Uterus (tissue), 4 donors: Measurements from ENCODE around the gene RBM24. TPM values are rescaled to one million over a fixed set of nuclear protein-coding genes. Genes with fewer than 3 reads are reported as not detected.

Experiments
- DNase-seq, 2 donors: peaks; one replicate each; pipeline ENCODE4 v3.0.0-alpha.2; 2019 to 2020
- H3K27ac ChIP-seq, 2 donors: fragments of 200-600 bp; sonication (generic); 1 replicate in 1 of 2; 2 replicates in 1 of 2; pipeline ENCODE4 v1.5.1; 2016 to 2018
- H3K27me3 ChIP-seq, 2 donors: fragments of 200-600 bp; sonication (generic); one replicate each; pipeline ENCODE4 v1.5.1; 2018 to 2019; ENCODE audit warnings: control low read depth in 1 of 2
- H3K36me3 ChIP-seq, 2 donors: fragments of 200-600 bp; sonication (generic); one replicate each; pipeline ENCODE4 v1.5.1; 2019; ENCODE audit warnings: control low read depth in 1 of 2
- H3K4me1 ChIP-seq, 2 donors: fragments of 200-600 bp; sonication (generic); one replicate each; pipeline ENCODE4 v1.5.1; 2018 to 2019; ENCODE audit warnings: control low read depth in 1 of 2
- H3K4me3 ChIP-seq, 2 donors: fragments of 200-600 bp; sonication (generic); 1 replicate in 1 of 2; 2 replicates in 1 of 2; pipeline ENCODE4 v1.5.1; 2018 to 2019; ENCODE audit warnings: mild to moderate bottlenecking in 1 of 2
- H3K9me3 ChIP-seq, 2 donors: fragments of 200-600 bp; sonication (generic); one replicate each; pipeline ENCODE4 v1.5.1; 2019; ENCODE audit warnings: control low read depth in 1 of 2
- CTCF ChIP-seq, 4 experiments: fragments of 200-600 bp in 2 of 4; fragments of 450-650 bp in 2 of 4; sonication (generic) in 2 of 4; IDR thresholded peaks; one replicate each; pipeline ENCODE4 v1.5.1; 2016 to 2019; ENCODE audit warnings: antibody characterized with exemption in 4 of 4, mild to moderate bottlenecking in 2 of 4, moderate library complexity in 1 of 4
- POLR2A ChIP-seq, 2 donors: fragments of 450-650 bp; IDR thresholded peaks; one replicate each; pipeline ENCODE4 v1.6.1; 2016; ENCODE audit warnings: antibody characterized with exemption in 2 of 2, mild to moderate bottlenecking in 1 of 2, moderate library complexity in 1 of 2
- intact Hi-C: fragments of 100-400 bp; cut with DNase I; formaldehyde crosslinking; loops from one replicate; pipeline ENCODE4 v1.15.1; 2023; ENCODE audit warnings: low total_unique reads
- total RNA-seq, 4 donors: library from RNA; depleted of rRNA in 3 of 4; stranded (reverse); fragments of >200 nt in 3 of 4; gene quantifications; one replicate each; pipeline versions ENCODE4 v1.1.0 to v1.2.4, GENCODE V29; 2014 to 2023
- donor health status: DM: yes; HTN: yes; CAD: no.

Gene RBM24
- total RNA-seq, 4 donors from 2014 or later, result 2.0 to 69.4 (median 27.0) TPM

GRCh38 chr6:17293395-17293794 is 12.2 kb downstream of the RBM24 start:
- Histone ChIP-seq H3K36me3 (no peaks in the 10 kb centered on the region), H3K27ac (no peak overlapping the region), H3K4me3 (no peak overlapping the region), H3K9me3 (no peaks in the 10 kb centered on the region), H3K27me3 (no peaks in the 10 kb centered on the region), H3K4me1 (peaks cover 0 to 5% of the 10 kb centered on the region in 2 donors)
- intact Hi-C loops, result no loop called here
- TF ChIP-seq POLR2A (IDR thresholded peaks at IDR 0.05), result no peak
- TF ChIP-seq CTCF (IDR thresholded peaks at IDR 0.05), result no peak
- no peak for DNase-seq

- DNase-seq, result no peak
Observed at GRCh38 chr6:17297271-17298080, 16.3 kb downstream of the RBM24 start.

GRCh38 chr6:17298257-17298656 is 17.1 kb downstream of the RBM24 start:
- intact Hi-C loops, result no loop called here

More at GRCh38 chr6:17297271-17298080, 16.3 kb downstream of the RBM24 start:
- intact Hi-C loops, result no loop called here
- Histone ChIP-seq H3K27ac (peak overlapping the region in 1 of 2 donors; percentile 45), H3K27me3 (no peaks in the 10 kb centered on the region), H3K9me3 (no peaks in the 10 kb centered on the region), H3K4me1 (no peaks in the 10 kb centered on the region), H3K4me3 (no peak overlapping the region), H3K36me3 (no peaks in the 10 kb centered on the region)
- TF ChIP-seq CTCF (IDR thresholded peaks at IDR 0.05) (no peak), POLR2A (IDR thresholded peaks at IDR 0.05) (no peak)

GRCh38 chr6:17299222-17299621 is 18.1 kb downstream of the RBM24 start:
- intact Hi-C loops, result no loop called here
- H3K4me1 ChIP-seq, result no peaks in the 10 kb centered on the region
- H3K27me3 ChIP-seq, result no peaks in the 10 kb centered on the region
- no peaks in the 10 kb centered on the region for H3K9me3 ChIP-seq
- DNase-seq, result no peak
- TF ChIP-seq POLR2A (IDR thresholded peaks at IDR 0.05) (no peak), CTCF (IDR thresholded peaks at IDR 0.05) (no peak)
- H3K27ac ChIP-seq, result no peak overlapping the region
- no peak overlapping the region for H3K4me3 ChIP-seq
- no peaks in the 10 kb centered on the region for H3K36me3 ChIP-seq

More at GRCh38 chr6:17298257-17298656, 17.1 kb downstream of the RBM24 start:
- H3K4me3 ChIP-seq, result no peak overlapping the region
- no peak overlapping the region for H3K27ac ChIP-seq
- H3K4me1 ChIP-seq, result no peaks in the 10 kb centered on the region
- no peaks in the 10 kb centered on the region for H3K9me3 ChIP-seq
- no peak for TF ChIP-seq POLR2A (IDR thresholded peaks at IDR 0.05)
- TF ChIP-seq CTCF (IDR thresholded peaks at IDR 0.05), result no peak
- DNase-seq, result no peak
- no peaks in the 10 kb centered on the region for H3K36me3 ChIP-seq
- no peaks in the 10 kb centered on the region for H3K27me3 ChIP-seq

- H3K36me3 ChIP-seq, result no peaks in the 10 kb centered on the region
- no peak overlapping the region for H3K27ac ChIP-seq
- no peaks in the 10 kb centered on the region for H3K27me3 ChIP-seq
- no peak overlapping the region for H3K4me3 ChIP-seq
- no peaks in the 10 kb centered on the region for H3K4me1 ChIP-seq
- no peak for TF ChIP-seq POLR2A (IDR thresholded peaks at IDR 0.05)
- TF ChIP-seq CTCF (IDR thresholded peaks at IDR 0.05), result no peak
- no peaks in the 10 kb centered on the region for H3K9me3 ChIP-seq
- intact Hi-C loops, result no loop called here
- DNase-seq, result no peak
Observed at GRCh38 chr6:17299750-17300149, 18.6 kb downstream of the RBM24 start.
